Smooth muscle cell of the coronary artery (primary cell): Measurements from ENCODE around the gene ADAD2. TPM values are rescaled to one million over a fixed set of nuclear protein-coding genes. Genes with fewer than 3 reads are reported as not detected.

ENCODE experiments used
- total RNA-seq: library from RNA; depleted of rRNA; stranded (reverse); fragments of >200 nt; gene quantifications from 2 replicates; pipeline ENCODE4 v1.2.3, GENCODE V29; 2014; ENCODE audit warnings: low replicate concordance

Gene ADAD2
- not detected in 2 replicates for total RNA-seq

DNA sequence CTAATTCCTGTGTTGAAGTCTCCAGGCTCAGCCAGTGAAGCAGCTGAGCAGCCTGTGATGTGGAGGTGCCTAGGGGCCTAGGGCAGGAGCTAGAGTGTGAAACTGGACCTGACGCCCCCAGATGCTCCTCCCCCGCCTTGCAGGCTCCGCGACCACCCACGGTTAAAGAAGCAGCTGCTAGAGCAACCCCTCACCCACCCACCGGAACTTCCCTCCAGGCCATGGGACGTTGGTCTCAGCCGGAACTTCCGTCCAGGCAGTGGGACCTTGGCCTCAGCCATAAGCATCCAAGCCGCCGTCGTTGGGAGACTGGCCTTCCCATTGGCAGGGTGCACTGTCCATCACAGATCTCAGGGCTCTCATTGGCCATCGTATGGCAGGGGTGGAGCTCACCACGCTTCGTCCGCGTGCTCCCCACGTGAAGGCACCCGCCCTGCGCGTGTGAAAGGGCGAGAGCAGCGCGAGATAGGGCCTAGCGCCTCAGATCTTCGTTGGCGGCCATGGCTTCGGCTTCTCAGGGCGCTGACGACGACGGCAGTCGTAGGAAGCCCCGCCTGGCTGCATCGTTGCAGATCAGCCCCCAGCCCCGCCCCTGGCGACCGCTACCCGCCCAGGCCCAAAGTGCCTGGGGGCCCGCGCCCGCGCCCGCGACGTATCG lies at the start of gene ADAD2:
Gene ADAD2 (plus strand): TSS at position 427 of the 658 bp plus-strand sequence. CDS start 74 bp downstream, at position 501.

GRCh38 chr16:84144859-84145639 lies 45.9 kb upstream of the ADAD2 start, which contains the start of the genes DNAAF1 and HSDL1:
DNAAF1 (plus strand) TSS chr16:84145308; CDS start chr16:84145441, 133 bp downstream.
HSDL1 (minus strand) TSS chr16:84145177; CDS start chr16:84131321, 13,856 bp downstream.

DNA sequence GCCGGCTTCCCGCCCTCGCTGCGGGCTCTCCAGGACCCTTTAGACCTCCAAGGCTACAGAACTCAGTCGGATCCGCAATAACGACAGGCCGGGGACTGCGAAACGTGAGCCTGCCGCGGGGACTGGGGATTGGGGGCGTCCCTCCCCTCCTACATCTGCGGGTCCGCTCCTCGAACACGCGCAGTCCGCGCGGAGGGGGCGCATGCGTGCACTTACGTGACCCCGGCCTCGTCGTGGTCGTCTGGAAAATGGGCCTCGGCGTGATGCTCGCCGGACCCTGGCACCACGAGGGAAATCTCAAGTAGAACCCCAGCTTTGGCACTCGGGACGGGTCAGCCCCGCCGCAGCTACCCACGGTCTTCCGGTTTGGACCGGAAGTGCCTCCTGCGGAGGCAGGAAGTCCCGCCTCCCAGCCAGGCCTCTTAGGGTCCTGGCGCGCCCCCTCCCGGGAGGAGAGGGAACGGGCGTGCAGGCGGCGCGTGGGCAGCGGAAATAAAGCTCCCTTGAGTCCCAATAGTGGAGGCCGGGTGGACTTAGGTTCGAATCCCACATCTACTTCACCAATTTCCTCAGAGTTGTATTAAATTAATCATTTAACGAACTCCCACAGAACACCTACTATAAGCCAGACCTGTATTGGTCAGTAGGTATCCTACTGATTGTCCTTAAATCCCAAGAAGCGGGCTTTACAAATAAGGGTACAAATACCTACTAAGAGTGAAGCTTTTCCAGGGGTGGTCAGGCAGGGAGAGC lies 4.1 kb upstream of the ADAD2 start, which contains the start of gene TAF1C:
Gene TAF1C (minus strand): TSS at position 373 of the 753 bp plus-strand sequence. CDS start 2,069 bp downstream, outside the sequence.

DNA sequence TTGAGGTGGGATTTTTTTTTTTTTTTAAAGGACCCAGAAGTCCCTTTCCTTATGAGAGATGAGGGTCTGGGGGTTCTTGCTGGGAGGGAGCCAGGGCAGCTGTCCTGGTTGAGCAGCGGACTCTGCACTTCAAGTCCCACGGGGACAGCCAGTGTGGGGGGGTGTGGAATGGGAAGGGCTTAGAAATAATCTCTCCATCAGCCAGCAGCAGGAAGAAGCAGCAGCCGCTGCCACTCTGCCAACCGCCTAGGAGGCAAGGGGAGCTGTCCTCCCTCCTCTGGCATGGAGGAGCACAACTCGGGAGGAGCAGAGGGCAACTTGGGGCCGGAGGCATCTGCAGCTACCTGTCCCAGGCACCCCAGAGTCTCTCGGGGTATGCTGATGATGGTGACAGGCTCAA lies 49.0 kb downstream of the ADAD2 start, which contains the start of gene KCNG4:
Gene KCNG4 (minus strand): TSS at position 104 of the 400 bp plus-strand sequence. CDS start 2,527 bp downstream, outside the sequence.

Other genes with a start within 250 kb of the ADAD2 start
- gene OSGIN1, start 237.9 kb upstream of the ADAD2 start, total RNA-seq = 0.59 and 1.6 TPM in 2 replicates
- 0.12 and 0.53 TPM in 2 replicates for gene NECAB2, start 222.9 kb upstream of the ADAD2 start, total RNA-seq
- gene SLC38A8, start 148.4 kb upstream of the ADAD2 start, total RNA-seq = not detected in 2 replicates
- gene MBTPS1, start 74.2 kb upstream of the ADAD2 start, total RNA-seq = 97.0 and 124 TPM in 2 replicates
- gene HSDL1, start 46.0 kb upstream of the ADAD2 start, total RNA-seq = 16.5 and 20.6 TPM in 2 replicates
- gene DNAAF1, start 45.8 kb upstream of the ADAD2 start, total RNA-seq = not detected in 2 replicates
- 7.7 and 15.6 TPM in 2 replicates for gene TAF1C, start 4.1 kb upstream of the ADAD2 start, total RNA-seq
- not detected in 2 replicates for gene KCNG4, start 48.9 kb downstream of the ADAD2 start, total RNA-seq
- gene WFDC1, start 103.7 kb downstream of the ADAD2 start, total RNA-seq = 0.45 and 0.47 TPM in 2 replicates
- not detected in 2 replicates for gene ATP2C2, start 177.4 kb downstream of the ADAD2 start, total RNA-seq